Measurements from ENCODE around the gene PLXNA4.

DNA sequence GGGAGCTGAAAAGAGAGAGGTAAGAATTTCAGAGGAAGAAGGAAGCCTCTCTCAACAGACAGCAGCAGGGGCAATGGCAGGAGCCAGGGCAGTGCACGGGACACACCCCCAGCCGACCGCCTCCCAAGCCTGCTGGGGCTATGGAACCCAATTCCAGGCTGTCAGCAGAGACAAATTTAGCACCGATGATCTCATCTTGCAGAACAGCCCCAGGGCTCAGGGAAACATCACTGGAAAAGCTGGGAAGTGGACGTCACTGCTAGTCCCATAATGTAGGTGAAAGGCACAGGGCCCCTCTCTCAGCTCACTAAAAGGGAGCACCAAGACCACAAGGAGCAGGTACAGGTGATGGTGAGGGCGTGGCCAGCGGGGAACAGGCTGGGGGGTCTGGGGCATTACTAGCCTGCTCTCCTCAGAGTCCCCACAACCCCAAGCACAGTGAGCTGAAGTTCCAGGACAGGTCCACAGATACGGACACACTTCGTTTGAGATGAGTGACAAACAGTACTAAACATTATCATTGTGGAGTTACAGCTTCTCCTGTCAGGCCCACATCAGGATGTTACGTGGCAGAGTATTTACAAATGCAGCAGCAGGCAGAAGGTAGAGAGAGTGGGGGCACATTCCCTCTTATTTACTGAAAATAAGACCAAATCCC is 103.7 kb downstream of the PLXNA4 start:
- TF ChIP-seq, protein P1, sequence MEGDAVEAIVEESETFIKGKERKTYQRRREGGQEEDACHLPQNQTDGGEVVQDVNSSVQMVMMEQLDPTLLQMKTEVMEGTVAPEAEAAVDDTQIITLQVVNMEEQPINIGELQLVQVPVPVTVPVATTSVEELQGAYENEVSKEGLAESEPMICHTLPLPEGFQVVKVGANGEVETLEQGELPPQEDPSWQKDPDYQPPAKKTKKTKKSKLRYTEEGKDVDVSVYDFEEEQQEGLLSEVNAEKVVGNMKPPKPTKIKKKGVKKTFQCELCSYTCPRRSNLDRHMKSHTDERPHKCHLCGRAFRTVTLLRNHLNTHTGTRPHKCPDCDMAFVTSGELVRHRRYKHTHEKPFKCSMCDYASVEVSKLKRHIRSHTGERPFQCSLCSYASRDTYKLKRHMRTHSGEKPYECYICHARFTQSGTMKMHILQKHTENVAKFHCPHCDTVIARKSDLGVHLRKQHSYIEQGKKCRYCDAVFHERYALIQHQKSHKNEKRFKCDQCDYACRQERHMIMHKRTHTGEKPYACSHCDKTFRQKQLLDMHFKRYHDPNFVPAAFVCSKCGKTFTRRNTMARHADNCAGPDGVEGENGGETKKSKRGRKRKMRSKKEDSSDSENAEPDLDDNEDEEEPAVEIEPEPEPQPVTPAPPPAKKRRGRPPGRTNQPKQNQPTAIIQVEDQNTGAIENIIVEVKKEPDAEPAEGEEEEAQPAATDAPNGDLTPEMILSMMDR (IDR thresholded peaks at IDR 0.05; ENCODE audit: low read depth, low read length, missing input control), result no peak
- no peak for TF ChIP-seq YY1 (IDR thresholded peaks at IDR 0.05)
